HG03460 (cell line): ENCODE data around the gene NAA15.
"Not testable (repeated sequence)": the region's sequence is repeated elsewhere in the genome, so short reads cannot be mapped to it uniquely, and the experiment has no call there.

Source experiments
- ATAC-seq: cut with Tn5 transposase; IDR thresholded peaks from one replicate; pipeline ENCODE4 v1.9.1; 2021; ENCODE audit not compliant: unreplicated experiment

NAA15 gene

DNA sequence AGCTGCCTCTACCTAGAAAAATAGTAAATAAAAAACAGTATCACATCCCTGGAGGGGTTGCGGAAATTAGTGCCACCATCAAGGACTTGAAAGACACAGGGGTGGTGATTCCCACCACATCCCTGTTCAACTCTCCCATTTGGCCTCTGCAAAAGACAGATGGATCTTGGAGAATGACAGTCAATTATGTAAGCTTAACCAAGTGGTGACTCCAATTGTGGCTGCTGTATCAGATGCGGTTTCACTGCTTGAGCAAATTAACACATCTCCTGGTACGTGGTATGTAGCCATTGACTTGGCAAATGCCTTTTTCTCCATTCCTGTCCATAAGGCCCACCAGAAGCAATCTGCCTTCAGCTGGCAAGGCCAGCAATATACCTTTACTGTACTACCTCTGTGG lies 143.6 kb downstream of the NAA15 start:
- ATAC-seq: not testable (repeated sequence)

DNA sequence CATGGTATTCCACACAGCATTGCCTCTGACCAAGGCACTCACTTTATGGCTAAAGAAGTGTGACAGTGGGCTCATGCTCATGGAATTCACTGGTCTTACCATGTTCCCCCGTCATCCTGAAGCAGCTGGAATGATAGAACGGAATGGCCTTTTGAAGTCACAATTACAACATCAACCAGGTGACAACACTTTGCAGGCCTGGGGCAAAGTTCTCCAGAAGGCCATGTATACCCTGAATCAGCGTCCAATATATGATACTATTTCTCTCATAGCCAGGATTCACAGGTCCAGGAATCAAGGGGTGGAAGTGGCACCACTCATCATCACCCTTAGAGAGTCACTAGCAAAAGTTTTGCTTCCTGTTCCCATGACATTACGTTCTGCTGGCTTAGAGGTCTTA lies 145.8 kb downstream of the NAA15 start:
- not testable (repeated sequence) for ATAC-seq

DNA sequence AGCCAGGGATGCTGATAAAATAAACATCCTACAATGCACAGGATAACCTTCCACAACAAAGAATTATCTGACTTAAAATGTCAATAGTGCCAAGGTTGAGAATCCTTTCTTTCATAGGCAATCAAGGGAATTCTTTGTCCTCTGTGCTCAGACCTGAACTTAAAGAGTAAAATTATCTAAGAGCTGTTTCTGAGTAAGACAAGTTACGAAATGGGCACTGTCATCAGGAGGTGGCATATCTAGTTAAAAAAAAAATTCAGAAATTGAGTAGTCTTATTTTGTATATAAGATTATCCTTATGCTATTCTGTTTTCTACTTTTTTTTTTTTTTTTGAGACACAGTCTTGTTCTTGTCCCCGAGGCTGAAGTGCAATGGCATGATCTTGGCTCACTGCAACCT lies 149.3 kb downstream of the NAA15 start:
- no peak for ATAC-seq

DNA sequence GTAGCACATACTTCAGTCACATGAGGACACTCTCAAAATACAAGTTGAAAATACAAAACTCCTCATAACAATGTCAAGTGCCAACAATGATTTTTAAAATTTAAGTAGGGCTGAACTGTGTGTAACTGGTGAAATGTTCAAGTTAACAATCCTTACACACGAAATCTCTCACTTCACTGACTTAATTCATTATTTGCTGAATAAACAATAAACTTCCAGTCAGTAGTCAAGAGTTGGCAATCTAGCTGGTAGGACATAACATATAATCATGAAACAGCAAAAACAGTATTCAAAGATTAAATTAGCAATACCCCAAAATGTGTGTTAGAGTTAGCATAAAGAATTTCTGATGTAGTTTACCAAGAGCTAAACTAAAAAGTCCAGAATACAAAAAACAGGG lies 150.7 kb downstream of the NAA15 start:
- ATAC-seq: no peak

DNA sequence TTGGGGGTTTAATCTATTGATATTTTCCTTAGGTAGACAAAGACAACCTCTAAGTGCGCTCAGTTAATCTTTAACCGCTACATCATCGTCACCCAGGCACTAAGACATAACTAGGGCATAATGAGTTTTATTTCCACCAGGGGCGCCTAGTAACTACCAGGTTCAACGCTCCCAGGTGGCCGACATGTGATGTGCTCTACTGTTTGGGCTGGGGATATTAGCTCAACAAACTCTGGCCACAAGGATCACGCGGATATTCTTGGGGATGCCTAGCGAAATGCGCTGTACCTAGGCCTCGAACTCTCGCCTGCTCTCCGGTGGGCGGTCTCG lies 151.7 kb downstream of the NAA15 start:
- ATAC-seq: peak; percentile 50

DNA sequence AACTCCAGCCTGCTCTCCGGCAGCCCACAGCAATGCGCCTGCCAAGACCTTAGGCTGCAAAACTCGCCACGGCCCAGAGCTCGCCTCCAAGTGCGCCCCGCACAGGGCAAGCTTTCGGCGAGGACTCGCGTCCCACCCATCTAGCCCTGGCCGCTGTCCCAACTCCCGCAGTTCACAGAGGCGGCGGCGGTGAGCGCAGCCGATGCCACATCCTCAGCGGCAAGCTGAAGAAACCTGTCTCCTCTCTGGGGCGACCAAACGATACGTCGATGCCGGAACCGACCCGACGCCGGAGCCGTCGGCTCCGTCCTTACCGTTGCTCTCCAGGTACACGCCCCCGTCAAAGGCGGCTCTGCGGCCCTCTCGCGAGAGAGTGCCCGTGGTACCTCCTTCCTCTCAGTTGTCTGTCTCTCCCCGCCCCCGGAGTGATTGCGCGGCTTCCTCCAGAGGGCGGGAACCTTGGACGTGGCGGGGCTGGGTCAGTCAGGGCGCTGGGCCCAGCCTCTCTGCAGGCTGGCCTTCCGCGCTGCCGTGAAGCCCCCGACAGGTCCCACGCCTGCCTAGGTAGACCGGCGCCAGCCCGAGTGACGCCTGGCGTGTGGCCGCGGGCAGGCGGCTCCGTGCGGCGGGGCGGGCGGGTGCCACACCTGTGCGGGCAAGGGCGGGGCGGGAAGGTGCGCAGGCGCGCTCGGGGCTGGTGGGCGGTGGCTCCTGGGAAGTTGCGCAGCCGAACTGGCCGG lies 152.2 kb downstream of the NAA15 start:
- ATAC-seq: peak; percentile 89

DNA sequence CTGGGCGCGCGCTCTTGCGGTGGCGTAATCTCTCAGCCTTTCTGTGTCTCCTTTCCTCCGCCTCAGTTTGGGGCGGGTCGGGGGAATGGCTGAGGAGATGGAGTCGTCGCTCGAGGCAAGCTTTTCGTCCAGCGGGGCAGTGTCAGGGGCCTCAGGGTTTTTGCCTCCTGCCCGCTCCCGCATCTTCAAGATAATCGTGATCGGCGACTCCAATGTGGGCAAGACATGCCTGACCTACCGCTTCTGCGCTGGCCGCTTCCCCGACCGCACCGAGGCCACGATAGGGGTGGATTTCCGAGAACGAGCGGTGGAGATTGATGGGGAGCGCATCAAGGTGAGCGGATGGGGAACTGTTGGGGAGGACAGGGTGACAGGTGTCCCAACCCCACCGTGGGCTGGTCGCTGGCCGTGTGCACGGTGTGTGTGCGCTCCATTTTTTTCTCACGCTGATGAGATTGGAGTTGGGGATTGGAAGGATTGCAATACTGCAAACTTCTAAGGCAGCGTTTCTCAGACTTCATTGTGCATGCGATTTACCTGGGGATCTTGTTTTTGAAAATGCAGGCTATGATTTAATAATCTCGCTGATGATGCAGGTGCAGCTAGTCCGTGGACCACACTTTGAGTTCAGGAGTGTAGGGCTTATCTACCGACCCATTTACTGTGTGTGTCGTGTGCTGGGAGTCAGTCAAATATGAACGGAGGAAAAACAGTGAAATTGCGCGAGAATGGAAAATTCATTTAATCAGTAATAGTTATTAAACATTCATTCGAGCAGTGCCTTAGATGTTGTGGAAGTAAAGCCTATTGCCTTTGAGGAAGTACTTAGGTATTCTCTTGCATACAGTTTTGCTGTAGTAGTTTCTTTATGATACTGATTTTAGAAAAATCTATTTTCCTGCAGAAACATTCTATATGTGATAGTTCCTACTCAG lies 153.1 kb downstream of the NAA15 start, which contains the start of gene RAB33B:
Gene RAB33B, plus strand, starts transcription at position 11 of the 935 bp plus-strand sequence. Its CDS starts 75 bp downstream, at position 86.
- ATAC-seq: peak; percentile 6

DNA sequence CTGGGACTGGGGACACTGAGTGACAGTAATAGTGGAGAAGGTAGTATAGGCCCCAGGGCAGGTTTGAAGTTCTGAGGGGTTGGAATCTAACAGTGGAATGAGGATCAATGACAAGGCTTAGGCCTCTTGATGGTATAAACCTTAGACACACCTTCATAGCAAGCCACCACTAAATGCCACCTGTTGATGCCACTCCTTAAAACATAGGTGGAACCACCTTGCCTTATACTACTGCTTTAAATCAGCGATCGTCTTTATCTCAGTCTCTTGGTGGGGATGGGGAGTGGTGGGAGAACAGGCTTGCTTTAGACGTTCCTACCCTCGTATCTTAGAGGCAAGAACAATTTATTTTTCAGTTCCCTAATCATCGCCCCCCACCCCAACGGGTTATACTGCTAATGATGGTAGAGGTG lies 153.8 kb downstream of the NAA15 start:
- ATAC-seq: no peak

DNA sequence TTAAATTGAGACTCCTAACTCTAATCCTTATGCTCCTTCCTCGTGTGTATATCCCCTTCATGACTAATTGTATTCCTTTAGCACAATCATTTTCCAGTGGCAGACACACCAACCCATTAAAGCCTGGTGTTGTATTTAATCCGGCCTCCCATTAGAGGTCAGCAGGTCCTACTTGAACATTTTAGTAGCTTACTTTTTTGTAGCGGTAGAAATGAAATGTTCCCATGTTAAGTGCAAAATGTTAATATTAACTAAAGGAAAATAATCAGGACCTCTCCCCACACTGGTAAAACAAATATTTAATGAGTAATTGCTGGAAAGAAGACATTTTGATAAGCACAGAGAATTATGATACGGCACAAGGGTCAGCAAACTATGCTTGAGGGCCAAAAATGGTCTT lies 156.0 kb downstream of the NAA15 start:
- ATAC-seq: no peak

DNA sequence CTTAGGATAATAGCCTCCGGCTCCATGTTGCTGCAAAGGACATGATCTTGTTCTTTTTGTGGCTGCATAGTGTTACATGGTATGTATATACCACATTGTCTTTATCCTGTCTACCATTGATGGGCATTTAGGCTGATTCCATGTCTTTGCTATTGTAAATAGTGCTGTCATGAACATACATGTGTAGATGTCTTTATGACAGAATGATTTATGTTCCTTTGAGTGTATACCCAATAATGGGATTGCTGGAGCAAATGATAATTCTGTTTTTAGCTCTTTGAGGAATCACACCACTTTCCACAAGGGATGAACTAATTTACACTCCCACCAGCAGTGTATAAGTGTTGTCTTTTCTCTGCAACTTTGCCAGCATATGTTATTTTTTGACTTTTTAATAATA lies 157.2 kb downstream of the NAA15 start:
- no peak for ATAC-seq

DNA sequence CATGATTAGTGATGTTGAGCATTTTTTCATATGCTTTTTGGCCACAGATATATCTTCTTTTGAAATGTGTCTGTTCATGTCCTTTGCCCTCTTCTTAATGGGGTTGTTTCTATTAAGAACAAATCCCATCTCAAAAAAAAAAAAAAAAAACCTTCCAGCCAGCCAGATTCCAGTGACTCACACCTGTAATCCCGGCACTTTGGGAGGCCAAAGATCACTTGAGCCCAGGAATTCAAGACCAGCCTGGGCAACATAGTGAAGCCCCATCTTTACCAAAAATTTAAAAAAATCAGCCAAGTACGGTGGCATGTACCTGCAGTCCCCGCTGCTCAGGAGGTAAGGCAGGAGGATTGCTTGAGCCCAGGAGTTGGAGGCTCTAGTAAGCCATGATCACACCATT lies 157.7 kb downstream of the NAA15 start:
- ATAC-seq: no peak

DNA sequence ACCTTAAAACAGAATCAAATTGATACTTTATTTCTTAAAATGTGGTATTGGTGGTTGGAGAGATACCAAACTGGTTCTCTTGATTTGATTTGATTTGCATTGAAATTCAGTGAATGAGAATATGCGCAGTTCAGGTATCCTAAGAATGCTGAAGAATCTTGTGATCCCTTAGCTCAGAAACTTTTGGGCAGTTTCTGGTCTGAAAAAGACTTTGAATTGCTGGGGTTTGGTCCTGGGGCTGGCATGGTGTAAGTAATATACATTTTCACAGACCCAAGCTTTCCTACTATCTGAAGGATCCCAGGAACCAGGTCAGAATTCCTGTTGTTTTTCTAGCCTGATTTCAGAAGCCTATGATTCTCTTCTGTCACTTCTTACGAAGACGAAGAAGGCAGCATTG lies 159.3 kb downstream of the NAA15 start:
- ATAC-seq: no peak

DNA sequence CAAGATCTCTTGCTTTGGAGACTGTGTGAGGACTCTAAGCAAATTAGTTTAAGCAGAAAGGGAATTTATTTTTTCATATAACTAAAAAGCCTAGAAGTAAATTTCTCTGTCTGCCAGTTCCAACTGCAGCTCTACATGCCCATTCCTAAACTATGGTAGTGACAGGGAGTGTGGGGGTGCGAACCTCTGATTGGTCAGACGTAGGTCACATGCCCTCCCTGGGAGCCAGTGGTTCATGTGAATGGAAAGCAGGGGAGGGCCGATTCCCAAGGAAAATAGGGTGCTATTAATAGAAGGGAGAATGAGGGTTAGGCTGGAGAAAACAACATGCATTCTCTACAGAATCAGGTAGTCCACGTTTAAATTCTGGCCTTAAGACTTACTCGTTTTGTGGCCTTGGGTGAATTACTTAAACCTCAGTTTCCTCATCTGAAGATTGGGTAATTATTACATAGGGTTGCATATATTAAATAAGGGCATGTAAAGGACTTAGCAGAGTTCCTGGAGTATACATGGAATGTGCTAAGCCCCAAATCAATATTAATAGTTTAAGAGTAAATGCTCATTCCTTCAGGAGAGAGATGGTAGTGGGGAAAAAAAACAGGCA lies 159.8 kb downstream of the NAA15 start:
- ATAC-seq: no peak

DNA sequence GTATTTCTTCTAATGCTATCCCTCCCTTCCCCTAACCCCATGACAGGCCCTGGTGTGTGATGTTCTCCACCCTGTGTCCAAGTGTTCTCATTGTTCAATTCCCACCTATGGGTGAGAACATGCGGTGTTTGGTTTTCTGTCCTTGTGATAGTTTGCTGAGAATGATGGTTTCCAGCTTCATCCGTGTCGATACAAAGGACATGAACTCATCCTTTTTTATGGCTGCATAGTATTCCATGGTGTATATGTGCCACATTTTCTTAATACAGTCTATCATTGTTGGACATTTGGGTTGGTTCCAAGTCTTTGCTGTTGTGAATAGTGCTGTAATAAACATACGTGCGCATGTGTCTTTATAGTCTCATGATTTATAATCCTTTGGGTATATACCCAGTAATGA lies 163.2 kb downstream of the NAA15 start:
- not testable (repeated sequence) for ATAC-seq

DNA sequence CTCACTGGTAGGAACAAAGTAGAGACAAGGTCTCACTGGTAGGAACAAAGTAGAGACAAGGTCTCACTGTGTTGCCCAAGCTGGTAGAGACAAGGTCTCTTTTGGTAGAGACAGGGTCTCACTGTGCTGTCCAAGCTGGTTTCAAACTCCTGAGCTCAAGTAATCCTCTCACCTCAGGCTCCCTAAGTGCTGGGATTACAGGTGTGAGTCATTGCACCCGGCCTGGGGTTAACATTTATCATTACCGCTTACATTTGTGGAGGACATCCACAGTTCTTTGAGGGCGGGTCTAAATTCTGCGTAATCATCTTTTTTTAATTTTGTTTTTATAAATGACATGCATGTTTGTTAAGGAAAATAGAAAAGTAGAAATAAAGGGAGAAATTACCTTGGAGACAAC lies 164.6 kb downstream of the NAA15 start:
- no peak for ATAC-seq

DNA sequence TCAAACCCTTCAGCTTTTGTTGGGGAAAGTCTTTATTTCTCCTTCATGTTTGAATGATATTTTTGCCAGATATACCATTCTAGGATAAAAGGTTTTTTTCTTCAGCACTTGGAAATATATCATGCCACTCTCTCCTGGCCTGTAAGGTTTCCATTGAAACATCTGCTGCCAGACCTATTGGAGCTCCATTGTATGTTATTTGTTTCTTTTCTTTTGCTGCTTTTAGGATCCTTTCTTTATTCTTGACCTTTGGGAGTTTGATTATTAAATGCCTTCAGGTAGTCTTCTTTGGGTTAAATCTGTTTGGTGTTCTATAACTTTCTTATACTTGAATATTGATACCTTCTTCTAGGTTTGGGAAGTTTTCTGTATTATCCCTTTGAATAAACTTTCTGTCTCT lies 167.5 kb downstream of the NAA15 start:
- not testable (repeated sequence) for ATAC-seq

DNA sequence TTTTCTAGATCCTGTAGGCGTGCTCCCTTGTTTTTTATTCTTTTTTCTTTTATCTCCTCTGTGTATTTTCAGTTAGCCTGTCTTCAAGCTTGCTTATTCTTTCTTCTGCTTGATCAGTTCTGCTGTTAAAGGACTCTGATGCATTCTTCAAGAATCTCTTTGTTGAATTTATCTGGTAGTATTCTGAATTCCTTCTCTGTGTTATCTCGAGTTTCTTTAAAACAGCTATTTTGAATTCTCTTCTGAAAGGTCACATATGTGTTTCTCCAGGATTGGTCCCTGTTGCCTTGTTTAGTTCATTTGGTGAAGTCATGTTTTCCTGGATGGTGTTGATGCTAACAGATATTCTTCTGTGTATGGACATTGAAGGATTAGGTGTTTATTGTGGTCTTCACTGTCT lies 167.9 kb downstream of the NAA15 start:
- ATAC-seq: no peak
